NB4 (cell line): ENCODE measurements around the gene TANC2.

Source experiments
- CTCF ChIP-seq: IDR thresholded peaks from one replicate; pipeline ENCODE4 v1.5.1; 2012; ENCODE audit warnings: low read depth, low read length
- MAX ChIP-seq: IDR thresholded peaks from 2 replicates; pipeline ENCODE4 v1.6.1; 2011; ENCODE audit warnings: low read depth, low read length
- MYC ChIP-seq: IDR thresholded peaks from 2 replicates; pipeline ENCODE4 v1.6.1; 2011; ENCODE audit warnings: low read depth, low read length
- POLR2A ChIP-seq: IDR thresholded peaks from 2 replicates; pipeline ENCODE4 v1.6.1; 2011; ENCODE audit warnings: mild to moderate bottlenecking; ENCODE audit not compliant: insufficient read length; ENCODE audit errors: extremely low read depth

GRCh38 chr17:62963296-62963695, 2.7 kb upstream of the TANC2 start:
- TF ChIP-seq CTCF: no peak
- no peak for TF ChIP-seq MAX
- TF ChIP-seq POLR2A: no peak
- TF ChIP-seq MYC: no peak
